ENCODE measurements around the gene NCOA1.
A peak's percentile ranks its signal among the peaks of the same experiment; 100 is the strongest.
"Not testable (repeated sequence)": the region's sequence is repeated elsewhere in the genome, so short reads cannot be mapped to it uniquely, and the experiment has no call there.

NCOA1 gene

DNA sequence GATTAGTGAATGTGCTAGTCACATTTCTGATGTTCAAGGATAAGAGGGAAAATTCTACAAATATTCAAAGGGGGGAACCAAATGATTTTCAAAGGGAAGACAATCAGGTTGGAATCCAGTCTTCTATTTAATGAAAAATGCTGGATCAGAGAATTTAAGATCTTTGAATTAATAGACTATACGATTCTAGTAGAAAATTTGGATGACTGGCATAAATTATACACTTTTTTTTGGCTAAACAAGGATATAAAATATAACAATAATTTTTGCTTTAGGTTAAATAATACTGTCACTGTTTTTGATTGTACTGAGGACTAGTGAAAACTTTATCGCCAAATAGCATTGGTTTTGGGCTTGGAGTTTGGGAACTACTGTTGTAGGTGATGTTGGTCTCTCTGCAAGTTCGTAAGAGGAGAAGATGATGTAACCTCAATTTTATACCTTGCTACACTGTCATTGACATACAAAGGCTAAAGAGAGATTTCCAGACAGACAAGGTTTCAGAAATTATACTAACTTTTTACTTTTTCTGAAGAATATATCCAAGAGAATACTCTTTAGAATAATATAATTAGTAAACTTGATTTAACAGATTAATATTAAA lies 51.3 kb downstream of the NCOA1 start:
- TF ChIP-seq CTCF (IDR thresholded peaks at IDR 0.05; ENCODE audit: insufficient read depth, low read depth, low read length, missing control alignments) = no peak
- no peak for DNase-seq (ENCODE audit: low read depth)
- no peak overlapping the region for H3K4me3 ChIP-seq (ENCODE audit: low read depth, low read length)

- no peak overlapping the region for H3K4me3 ChIP-seq (ENCODE audit: low read depth, low read length)
- no peak for DNase-seq (ENCODE audit: low read depth)
- TF ChIP-seq CTCF (IDR thresholded peaks at IDR 0.05; ENCODE audit: insufficient read depth, low read depth, low read length, missing control alignments) = peak; percentile 1
These were observed 52.2 kb downstream of the NCOA1 start for GRCh38 chr2:24543252-24543651.

DNA sequence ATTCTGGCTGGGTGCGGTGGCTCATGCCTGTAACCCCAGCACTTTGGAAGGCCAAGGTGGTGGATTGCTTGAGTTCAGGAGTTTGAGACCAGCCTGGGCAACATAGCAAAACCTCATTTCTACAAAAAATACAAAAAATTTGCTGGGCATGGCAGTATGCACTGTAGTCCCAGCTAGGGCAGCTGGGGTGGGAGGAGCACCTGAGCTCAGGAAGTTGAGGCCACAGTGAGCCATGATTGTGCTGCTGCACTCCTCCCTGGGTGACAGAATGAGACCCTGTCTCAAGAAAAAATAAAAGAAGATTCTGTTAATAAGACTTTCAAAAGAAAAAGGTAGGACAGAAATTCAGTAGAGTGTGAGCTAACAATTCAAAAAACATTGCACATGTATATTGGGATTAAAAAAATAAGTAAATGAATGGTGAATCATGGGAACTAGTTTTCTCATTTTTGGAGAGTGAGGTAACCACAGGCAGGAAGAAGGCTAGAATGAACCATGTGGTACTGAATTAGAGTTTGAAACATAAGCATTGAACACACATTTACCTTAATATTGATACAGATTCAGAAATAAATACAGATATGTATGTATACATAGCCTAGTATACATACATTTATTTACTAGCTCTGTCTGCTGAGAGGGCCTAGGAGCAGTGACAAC lies 53.5 kb downstream of the NCOA1 start:
- no peak overlapping the region for H3K4me3 ChIP-seq (ENCODE audit: low read depth, low read length)
- no peak for DNase-seq (ENCODE audit: low read depth)

DNA sequence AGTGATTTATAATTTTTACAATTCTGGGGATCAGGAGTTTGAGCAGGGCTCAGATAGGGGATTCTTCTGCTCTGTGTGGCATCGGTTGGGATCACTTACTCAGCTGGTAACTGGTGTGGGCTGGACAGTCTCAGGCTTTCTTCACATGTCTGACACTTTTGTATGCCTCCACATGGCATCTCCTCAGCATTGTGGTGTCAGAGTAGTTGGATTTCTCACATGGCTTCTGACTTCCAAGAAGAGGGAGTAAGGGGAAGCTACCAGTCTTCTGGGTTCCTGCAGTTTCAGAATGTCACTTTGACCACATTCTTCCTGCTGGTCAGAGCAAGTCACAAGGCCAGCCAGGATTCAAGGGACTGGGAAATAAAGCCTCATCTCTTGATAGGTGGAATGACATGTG lies 55.6 kb downstream of the NCOA1 start:
- DNase-seq (ENCODE audit: low read depth) = no peak
- TF ChIP-seq CTCF (IDR thresholded peaks at IDR 0.05; ENCODE audit: insufficient read depth, low read depth, low read length, missing control alignments) = no peak
- no peak overlapping the region for H3K4me3 ChIP-seq (ENCODE audit: low read depth, low read length)

More for the DNA sequence above, 53.5 kb downstream of the NCOA1 start:
- no peak for TF ChIP-seq CTCF (IDR thresholded peaks at IDR 0.05; ENCODE audit: insufficient read depth, low read depth, low read length, missing control alignments)

- DNase-seq (ENCODE audit: low read depth) = no peak
- H3K4me3 ChIP-seq (ENCODE audit: low read depth, low read length) = no peak overlapping the region
- no peak for TF ChIP-seq CTCF (IDR thresholded peaks at IDR 0.05; ENCODE audit: insufficient read depth, low read depth, low read length, missing control alignments)
These were observed 57.0 kb downstream of the NCOA1 start for GRCh38 chr2:24548058-24548457.

GRCh38 chr2:24550301-24550700 lies 59.2 kb downstream of the NCOA1 start:
- DNase-seq (ENCODE audit: low read depth) = peak; percentile 25

GRCh38 chr2:24551016-24551415 lies 60.0 kb downstream of the NCOA1 start:
- no peak for TF ChIP-seq CTCF (IDR thresholded peaks at IDR 0.05; ENCODE audit: insufficient read depth, low read depth, low read length, missing control alignments)
- DNase-seq (ENCODE audit: low read depth) = no peak
- no peak overlapping the region for H3K4me3 ChIP-seq (ENCODE audit: low read depth, low read length)

More at GRCh38 chr2:24550301-24550700, 59.2 kb downstream of the NCOA1 start:
- not testable (repeated sequence) for H3K4me3 ChIP-seq (ENCODE audit: low read depth, low read length)

All from GM12865 (cell line).